RWPE2 (cell line): Measurements from ENCODE around the gene SIK3.

Experiments used
- ATAC-seq: fragments of 200-7000 bp; cut with Tn5 transposase; 3 replicates; pipeline ENCODE4 v1.9.1; 2021; ENCODE audit warnings: low read depth
- DNase-seq: peaks from one replicate; pipeline ENCODE4 v3.0.0-alpha.2; 2020; ENCODE audit warnings: low spot score
- H3K27ac ChIP-seq: fragments of 450-650 bp; 2 replicates; pipeline ENCODE4 v1.5.1; 2017; ENCODE audit warnings: mild to moderate bottlenecking; ENCODE audit not compliant: poor library complexity, severe bottlenecking
- H3K27me3 ChIP-seq: fragments of 250-450 bp; sonication (Bioruptor Pico); 2 replicates; pipeline ENCODE4 v1.5.1; 2021; ENCODE audit warnings: mild to moderate bottlenecking, moderate library complexity; ENCODE audit not compliant: insufficient read depth, poor library complexity, severe bottlenecking
- H3K36me3 ChIP-seq: fragments of 250-450 bp; sonication (Bioruptor Pico); 2 replicates; pipeline ENCODE4 v1.5.1; 2020; ENCODE audit warnings: low read depth, mild to moderate bottlenecking, moderate library complexity
- H3K4me1 ChIP-seq: fragments of 250-450 bp; sonication (Bioruptor Pico); 2 replicates; pipeline ENCODE4 v1.5.1; 2021; ENCODE audit warnings: mild to moderate bottlenecking, moderate library complexity; ENCODE audit not compliant: insufficient read depth, poor library complexity, severe bottlenecking
- H3K4me3 ChIP-seq: fragments of 250-450 bp; sonication (Bioruptor Pico); 2 replicates; pipeline ENCODE4 v1.5.1; 2021; ENCODE audit warnings: mild to moderate bottlenecking, moderate library complexity; ENCODE audit not compliant: severe bottlenecking
- H3K9me3 ChIP-seq: fragments of 250-450 bp; sonication (Bioruptor Pico); 2 replicates; pipeline ENCODE4 v1.5.1; 2021; ENCODE audit warnings: mild to moderate bottlenecking, moderate library complexity; ENCODE audit not compliant: severe bottlenecking
- TF ChIP-seq, protein P1 (sequence below): fragments of 450-650 bp; IDR thresholded peaks from one replicate; pipeline ENCODE4 v1.5.1; 2017; ENCODE audit warnings: mild to moderate bottlenecking, moderate library complexity; ENCODE audit not compliant: poor library complexity, severe bottlenecking

Gene SIK3

DNA sequence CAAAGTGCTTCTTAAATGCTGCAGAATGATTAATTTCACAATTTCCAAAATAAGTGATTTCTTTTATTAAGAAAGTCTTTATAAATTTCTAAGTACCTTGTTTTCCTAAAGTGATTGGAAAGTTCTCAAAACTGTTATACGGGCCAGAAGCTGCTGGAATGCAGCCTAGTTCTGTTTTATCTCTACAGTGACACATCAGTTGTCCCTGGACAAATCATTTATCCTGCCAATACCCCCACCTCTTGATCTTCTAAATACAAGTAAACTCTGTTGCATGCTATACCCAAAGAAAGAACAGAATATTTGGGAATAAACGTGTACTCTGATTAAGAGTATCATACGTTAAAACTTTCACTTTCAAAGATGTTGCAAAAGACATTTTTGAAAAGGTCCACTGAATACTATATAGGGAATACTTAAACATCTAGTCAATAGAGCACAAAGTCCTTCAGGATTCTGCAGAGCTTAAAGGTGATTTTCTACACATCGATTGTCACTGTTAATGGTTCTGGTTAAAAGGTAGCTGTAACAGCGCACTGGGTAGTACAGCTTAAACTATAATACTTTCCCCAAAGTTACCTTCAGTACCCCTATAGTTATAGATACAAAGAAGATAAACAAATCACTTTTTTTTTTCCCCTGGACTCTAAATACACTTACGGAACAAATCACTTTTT lies 168.7 kb downstream of the SIK3 start:
- Histone ChIP-seq H3K4me1 (peaks cover 6% of the 10 kb centered on the region), H3K27ac (no peak overlapping the region)

DNA sequence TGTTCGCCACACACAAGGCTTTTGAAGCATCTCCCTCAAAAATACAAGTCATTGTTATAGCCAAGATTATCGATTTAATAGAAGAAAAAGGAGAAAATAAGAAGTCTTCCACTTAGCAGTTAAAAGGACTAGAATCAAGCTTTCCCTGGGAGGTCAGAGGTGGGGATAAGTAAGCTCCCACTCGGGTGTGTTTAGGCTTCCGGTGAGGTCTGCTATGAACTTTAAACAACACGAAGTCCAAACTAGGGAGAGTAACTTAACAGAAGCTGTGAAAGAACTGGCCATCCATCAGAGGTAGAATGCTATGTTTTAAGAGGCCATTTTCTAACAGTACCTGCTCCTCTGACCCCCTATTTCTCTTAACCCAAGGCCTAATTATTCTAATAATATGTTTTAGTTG lies 169.4 kb downstream of the SIK3 start:
- no peak overlapping the region for H3K4me3 ChIP-seq
- peaks cover 2% of the 10 kb centered on the region for H3K9me3 ChIP-seq
- peaks cover 6% of the 10 kb centered on the region for H3K4me1 ChIP-seq
- H3K36me3 ChIP-seq, result 0 out of 2 replicates have a peak, but pooled peaks cover 9% of the 10 kb centered on the region
- TF ChIP-seq, protein P1, sequence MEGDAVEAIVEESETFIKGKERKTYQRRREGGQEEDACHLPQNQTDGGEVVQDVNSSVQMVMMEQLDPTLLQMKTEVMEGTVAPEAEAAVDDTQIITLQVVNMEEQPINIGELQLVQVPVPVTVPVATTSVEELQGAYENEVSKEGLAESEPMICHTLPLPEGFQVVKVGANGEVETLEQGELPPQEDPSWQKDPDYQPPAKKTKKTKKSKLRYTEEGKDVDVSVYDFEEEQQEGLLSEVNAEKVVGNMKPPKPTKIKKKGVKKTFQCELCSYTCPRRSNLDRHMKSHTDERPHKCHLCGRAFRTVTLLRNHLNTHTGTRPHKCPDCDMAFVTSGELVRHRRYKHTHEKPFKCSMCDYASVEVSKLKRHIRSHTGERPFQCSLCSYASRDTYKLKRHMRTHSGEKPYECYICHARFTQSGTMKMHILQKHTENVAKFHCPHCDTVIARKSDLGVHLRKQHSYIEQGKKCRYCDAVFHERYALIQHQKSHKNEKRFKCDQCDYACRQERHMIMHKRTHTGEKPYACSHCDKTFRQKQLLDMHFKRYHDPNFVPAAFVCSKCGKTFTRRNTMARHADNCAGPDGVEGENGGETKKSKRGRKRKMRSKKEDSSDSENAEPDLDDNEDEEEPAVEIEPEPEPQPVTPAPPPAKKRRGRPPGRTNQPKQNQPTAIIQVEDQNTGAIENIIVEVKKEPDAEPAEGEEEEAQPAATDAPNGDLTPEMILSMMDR, result no peak
- DNase-seq (no peak), ATAC-seq (no peak)
- no peaks in the 10 kb centered on the region for H3K27me3 ChIP-seq
- H3K27ac ChIP-seq, result no peak overlapping the region

More for the DNA sequence above, 168.7 kb downstream of the SIK3 start:
- no peak for DNase-seq
- TF ChIP-seq, protein P1, result no peak
- Histone ChIP-seq H3K36me3 (0 out of 2 replicates have a peak, but pooled peaks cover 9% of the 10 kb centered on the region), H3K9me3 (peaks cover 2% of the 10 kb centered on the region), H3K27me3 (no peaks in the 10 kb centered on the region), H3K4me3 (no peak overlapping the region)
- no peak for ATAC-seq

DNA sequence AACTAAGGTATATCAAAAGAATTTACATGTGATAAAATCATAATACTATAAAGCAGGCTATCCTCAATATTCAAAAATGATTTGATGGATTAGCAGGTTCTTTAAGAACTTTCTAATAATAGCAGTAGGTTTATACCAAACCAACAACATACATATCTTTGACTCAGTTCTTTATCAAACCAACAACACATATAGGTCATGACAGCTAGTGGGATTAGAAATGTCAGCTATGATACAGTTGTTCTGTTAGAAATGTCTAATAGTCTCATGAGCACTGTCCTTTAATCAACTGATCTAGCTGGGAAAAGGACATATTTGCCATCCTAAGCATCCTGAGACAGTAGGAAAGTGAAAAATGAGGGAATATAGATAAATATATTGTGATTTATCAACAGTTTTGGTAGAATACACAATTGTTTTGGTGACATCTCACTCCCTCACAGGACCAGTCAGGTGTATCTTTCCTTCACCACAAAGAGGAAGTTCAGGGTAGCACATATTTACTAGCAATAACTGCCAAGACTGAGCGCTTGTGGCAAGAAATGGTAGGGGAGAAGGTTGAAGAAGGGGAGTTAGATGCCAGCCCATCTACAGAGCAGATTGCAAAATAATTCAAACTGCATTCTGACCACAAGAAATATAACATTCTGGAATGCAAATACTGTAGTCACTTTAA lies 170.0 kb downstream of the SIK3 start:
- Histone ChIP-seq H3K36me3 (0 out of 2 replicates have a peak, but pooled peaks cover 9% of the 10 kb centered on the region), H3K4me3 (no peak overlapping the region), H3K9me3 (peaks cover 2% of the 10 kb centered on the region), H3K27ac (no peak overlapping the region), H3K27me3 (no peaks in the 10 kb centered on the region), H3K4me1 (peaks cover 6% of the 10 kb centered on the region)
- TF ChIP-seq, protein P1, result no peak
- DNase-seq (no peak), ATAC-seq (no peak)

DNA sequence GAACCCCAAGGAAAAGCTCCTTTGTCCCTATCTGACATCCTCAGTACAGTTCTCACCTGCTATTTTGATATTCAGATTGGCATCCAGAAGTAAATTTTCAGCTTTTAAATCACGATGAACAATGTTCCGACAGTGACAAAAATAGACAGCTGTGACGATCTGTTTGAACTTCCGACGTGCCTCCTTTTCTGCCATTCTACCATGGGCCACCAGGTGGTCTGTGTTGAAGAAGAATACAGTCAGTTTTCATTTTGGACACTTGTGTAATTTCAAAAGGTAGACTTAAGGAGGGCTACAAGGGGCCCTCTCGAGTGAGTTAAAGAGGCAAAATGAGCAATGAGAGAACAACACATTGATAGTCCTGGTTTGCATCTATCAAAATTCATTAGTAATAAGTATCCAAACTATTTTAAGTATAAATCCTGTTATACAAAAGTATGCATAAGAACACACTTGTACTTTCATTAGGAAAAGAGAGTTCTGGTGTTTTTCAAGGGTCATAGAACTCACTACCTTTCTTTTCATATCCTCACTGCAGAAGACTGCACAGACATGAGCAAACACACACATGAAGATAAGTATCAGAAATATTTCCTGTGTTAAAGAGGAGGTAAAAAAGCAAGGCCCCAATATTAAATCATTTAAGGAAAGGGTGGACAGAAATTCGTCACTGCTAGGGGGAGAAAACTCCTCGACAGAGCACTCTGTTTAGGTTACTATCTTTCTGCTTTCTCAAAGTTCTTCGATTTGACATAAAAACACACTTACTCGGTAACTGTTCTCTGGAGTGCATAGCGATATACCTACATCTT lies 170.9 kb downstream of the SIK3 start:
- Histone ChIP-seq H3K9me3 (peaks cover 2% of the 10 kb centered on the region), H3K27me3 (no peaks in the 10 kb centered on the region), H3K4me1 (peaks cover 6% of the 10 kb centered on the region), H3K27ac (no peak overlapping the region), H3K4me3 (no peak overlapping the region), H3K36me3 (0 out of 2 replicates have a peak, but pooled peaks cover 9% of the 10 kb centered on the region)
- ATAC-seq (no peak), DNase-seq (no peak)
- TF ChIP-seq, protein P1, result peak; percentile 27
